BLaER1 (cell line): ENCODE data around the gene PNLIP.

Experiments used
- H3K27ac ChIP-seq: shearing (Covaris generic); formaldehyde crosslinking; 2 replicates; pipeline ENCODE4 v1.8.1; 2022
- H3K27me3 ChIP-seq: shearing (Covaris generic); formaldehyde crosslinking; 2 replicates; pipeline ENCODE4 v1.8.1; 2022
- H3K36me3 ChIP-seq: shearing (Covaris generic); formaldehyde crosslinking; 2 replicates; pipeline ENCODE4 v1.8.1; 2022
- H3K4me1 ChIP-seq: shearing (Covaris generic); formaldehyde crosslinking; 2 replicates; pipeline ENCODE4 v1.8.1; 2022
- H3K4me2 ChIP-seq: shearing (Covaris generic); formaldehyde crosslinking; 2 replicates; pipeline ENCODE4 v1.8.1; 2022
- H3K4me3 ChIP-seq: shearing (Covaris generic); formaldehyde crosslinking; 2 replicates; pipeline ENCODE4 v1.8.1; 2022
- H3K9ac ChIP-seq: shearing (Covaris generic); formaldehyde crosslinking; 2 replicates; pipeline ENCODE4 v1.8.1; 2022
- H3K9me3 ChIP-seq: shearing (Covaris generic); formaldehyde crosslinking; 2 replicates; pipeline ENCODE4 v1.8.1; 2022
- H4K20me1 ChIP-seq: shearing (Covaris generic); formaldehyde crosslinking; 2 replicates; pipeline ENCODE4 v1.8.1; 2022
- Cebpa-rat ChIP-seq: shearing (Covaris generic); IDR thresholded peaks from 2 replicates; pipeline ENCODE4 v1.8.1; 2022

The PNLIP gene

GRCh38 chr10:116596062-116596461 lies 50.3 kb downstream of the PNLIP start:
- H3K4me2 ChIP-seq, result no peak overlapping the region
- no peaks in the 10 kb centered on the region for H3K36me3 ChIP-seq
- no peaks in the 10 kb centered on the region for H3K9me3 ChIP-seq
- TF ChIP-seq Cebpa-rat, result no peak
- H3K27ac ChIP-seq, result no peak overlapping the region
- H3K4me1 ChIP-seq, result 0 out of 2 replicates have a peak, but pooled peaks cover 4% of the 10 kb centered on the region
- no peaks in the 10 kb centered on the region for H4K20me1 ChIP-seq
- H3K4me3 ChIP-seq, result no peak overlapping the region
- no peaks in the 10 kb centered on the region for H3K27me3 ChIP-seq
- H3K9ac ChIP-seq, result no peak overlapping the region

GRCh38 chr10:116597543-116597942 lies 51.8 kb downstream of the PNLIP start:
- Histone ChIP-seq H3K9me3 (no peaks in the 10 kb centered on the region), H3K4me2 (no peak overlapping the region), H3K27ac (no peak overlapping the region), H3K9ac (no peak overlapping the region), H3K4me3 (no peak overlapping the region), H3K4me1 (0 out of 2 replicates have a peak, but pooled peaks cover 4% of the 10 kb centered on the region), H3K36me3 (no peaks in the 10 kb centered on the region), H3K27me3 (no peaks in the 10 kb centered on the region), H4K20me1 (no peaks in the 10 kb centered on the region)
- TF ChIP-seq Cebpa-rat, result no peak

- no peak for TF ChIP-seq Cebpa-rat
- H4K20me1 ChIP-seq, result no peaks in the 10 kb centered on the region
- H3K4me3 ChIP-seq, result no peak overlapping the region
- no peaks in the 10 kb centered on the region for H3K9me3 ChIP-seq
- no peak overlapping the region for H3K4me2 ChIP-seq
- no peaks in the 10 kb centered on the region for H3K36me3 ChIP-seq
- no peaks in the 10 kb centered on the region for H3K27me3 ChIP-seq
- H3K27ac ChIP-seq, result no peak overlapping the region
- H3K4me1 ChIP-seq, result peaks cover 9% of the 10 kb centered on the region
- H3K9ac ChIP-seq, result no peak overlapping the region
These were observed 52.6 kb downstream of the PNLIP start for GRCh38 chr10:116598329-116598728.

- Histone ChIP-seq H3K27ac (no peak overlapping the region), H3K4me3 (no peak overlapping the region), H3K27me3 (no peaks in the 10 kb centered on the region), H3K9me3 (no peaks in the 10 kb centered on the region), H4K20me1 (no peaks in the 10 kb centered on the region), H3K36me3 (no peaks in the 10 kb centered on the region), H3K4me2 (no peak overlapping the region), H3K9ac (no peak overlapping the region), H3K4me1 (peaks cover 10% of the 10 kb centered on the region)
- TF ChIP-seq Cebpa-rat, result no peak
These were observed 54.3 kb downstream of the PNLIP start for GRCh38 chr10:116599991-116600390.

- no peaks in the 10 kb centered on the region for H4K20me1 ChIP-seq
- peak overlapping the region; percentile 42; the same call in 1 of the 2 replicates for H3K4me2 ChIP-seq
- no peak overlapping the region for H3K4me3 ChIP-seq
- no peaks in the 10 kb centered on the region for H3K36me3 ChIP-seq
- H3K9ac ChIP-seq, result no peak overlapping the region
- H3K4me1 ChIP-seq, result peaks cover 10% of the 10 kb centered on the region
- no peak for TF ChIP-seq Cebpa-rat
- no peak overlapping the region for H3K27ac ChIP-seq
- no peaks in the 10 kb centered on the region for H3K27me3 ChIP-seq
- H3K9me3 ChIP-seq, result no peaks in the 10 kb centered on the region
These were observed 57.1 kb downstream of the PNLIP start for GRCh38 chr10:116602648-116603400.

- TF ChIP-seq Cebpa-rat, result no peak
- peaks cover 18% of the 10 kb centered on the region for H3K9me3 ChIP-seq
These were observed 60.3 kb downstream of the PNLIP start for GRCh38 chr10:116606061-116606483.

GRCh38 chr10:116607336-116607735 lies 61.6 kb downstream of the PNLIP start:
- Histone ChIP-seq H3K4me2 (no peak overlapping the region), H3K9me3 (peaks cover 18% of the 10 kb centered on the region), H3K4me1 (peaks cover 6% of the 10 kb centered on the region), H3K27me3 (no peaks in the 10 kb centered on the region), H4K20me1 (no peaks in the 10 kb centered on the region), H3K27ac (no peak overlapping the region), H3K9ac (no peak overlapping the region), H3K36me3 (no peaks in the 10 kb centered on the region), H3K4me3 (no peak overlapping the region)
- TF ChIP-seq Cebpa-rat, result no peak

More at GRCh38 chr10:116606061-116606483, 60.3 kb downstream of the PNLIP start:
- no peak overlapping the region for H3K9ac ChIP-seq
- no peaks in the 10 kb centered on the region for H3K36me3 ChIP-seq
- H3K4me1 ChIP-seq, result peaks cover 6% of the 10 kb centered on the region
- no peak overlapping the region for H3K27ac ChIP-seq
- no peaks in the 10 kb centered on the region for H3K27me3 ChIP-seq
- no peak overlapping the region for H3K4me3 ChIP-seq
- H3K4me2 ChIP-seq, result no peak overlapping the region
- H4K20me1 ChIP-seq, result no peaks in the 10 kb centered on the region

- no peak for TF ChIP-seq Cebpa-rat
- Histone ChIP-seq H4K20me1 (no peaks in the 10 kb centered on the region), H3K27me3 (no peaks in the 10 kb centered on the region), H3K27ac (no peak overlapping the region), H3K4me2 (no peak overlapping the region), H3K4me1 (no peaks in the 10 kb centered on the region), H3K4me3 (no peak overlapping the region), H3K9ac (no peak overlapping the region), H3K9me3 (peaks cover 18% of the 10 kb centered on the region), H3K36me3 (no peaks in the 10 kb centered on the region)
These were observed 63.2 kb downstream of the PNLIP start for GRCh38 chr10:116608686-116609594.

- no peaks in the 10 kb centered on the region for H4K20me1 ChIP-seq
- no peak for TF ChIP-seq Cebpa-rat
- H3K4me1 ChIP-seq, result no peaks in the 10 kb centered on the region
- H3K9me3 ChIP-seq, result peaks cover 18% of the 10 kb centered on the region
- H3K36me3 ChIP-seq, result no peaks in the 10 kb centered on the region
- no peak overlapping the region for H3K4me2 ChIP-seq
- H3K9ac ChIP-seq, result no peak overlapping the region
- H3K4me3 ChIP-seq, result no peak overlapping the region
- no peak overlapping the region for H3K27ac ChIP-seq
- no peaks in the 10 kb centered on the region for H3K27me3 ChIP-seq
These were observed 64.9 kb downstream of the PNLIP start for GRCh38 chr10:116610443-116611152.
